ENCODE data around the gene NEK7.
"Not testable (repeated sequence)": the region's sequence is repeated elsewhere in the genome, so short reads cannot be mapped to it uniquely, and the experiment has no call there.

The NEK7 gene

GRCh38 chr1:198205016-198205684, 48.4 kb downstream of the NEK7 start:
- no peak for DNase-seq (ENCODE audit: low read depth in 2 of 2)

GRCh38 chr1:198206292-198206691, 49.5 kb downstream of the NEK7 start:
- DNase-seq (ENCODE audit: low read depth in 2 of 2), result no peak

- no peak for DNase-seq (ENCODE audit: low read depth in 2 of 2)
These were observed 54.9 kb downstream of the NEK7 start for GRCh38 chr1:198211696-198212095.

GRCh38 chr1:198212126-198212525, 55.3 kb downstream of the NEK7 start:
- no peak for DNase-seq (ENCODE audit: low read depth in 2 of 2)

- DNase-seq (ENCODE audit: low read depth in 2 of 2), result no peak
These were observed 55.9 kb downstream of the NEK7 start for GRCh38 chr1:198212675-198213074.

- no peak for DNase-seq (ENCODE audit: low read depth in 2 of 2)
These were observed 58.1 kb downstream of the NEK7 start for GRCh38 chr1:198214924-198215323.

GRCh38 chr1:198220428-198220827, 63.6 kb downstream of the NEK7 start:
- DNase-seq (ENCODE audit: low read depth in 2 of 2), result no peak

GRCh38 chr1:198227010-198227409, 70.2 kb downstream of the NEK7 start:
- DNase-seq (ENCODE audit: low read depth in 2 of 2), result not testable (repeated sequence)

GRCh38 chr1:198227454-198227853, 70.7 kb downstream of the NEK7 start:
- DNase-seq (ENCODE audit: low read depth in 2 of 2), result not testable (repeated sequence)

- no peak for DNase-seq (ENCODE audit: low read depth in 2 of 2)
These were observed 72.1 kb downstream of the NEK7 start for GRCh38 chr1:198228925-198229324.

GRCh38 chr1:198231779-198232178, 75.0 kb downstream of the NEK7 start:
- no peak for DNase-seq (ENCODE audit: low read depth in 2 of 2)

- DNase-seq (ENCODE audit: low read depth in 2 of 2), result no peak
These were observed 75.6 kb downstream of the NEK7 start for GRCh38 chr1:198232378-198232777.

- DNase-seq (ENCODE audit: low read depth in 2 of 2), result no peak
These were observed 76.3 kb downstream of the NEK7 start for GRCh38 chr1:198232940-198233675.

GRCh38 chr1:198234520-198235251, 77.9 kb downstream of the NEK7 start:
- no peak for DNase-seq (ENCODE audit: low read depth in 2 of 2)

- DNase-seq (ENCODE audit: low read depth in 2 of 2), result no peak
These were observed 81.3 kb downstream of the NEK7 start for GRCh38 chr1:198238121-198238520.

GRCh38 chr1:198241553-198241952, 84.8 kb downstream of the NEK7 start:
- DNase-seq (ENCODE audit: low read depth in 2 of 2), result no peak

GRCh38 chr1:198244772-198245171, 88.0 kb downstream of the NEK7 start:
- no peak for DNase-seq (ENCODE audit: low read depth in 2 of 2)

GRCh38 chr1:198245379-198245778, 88.6 kb downstream of the NEK7 start:
- DNase-seq (ENCODE audit: low read depth in 2 of 2), result no peak

GRCh38 chr1:198246337-198246736, 89.5 kb downstream of the NEK7 start:
- no peak for DNase-seq (ENCODE audit: low read depth in 2 of 2)

GRCh38 chr1:198253259-198253658, 96.5 kb downstream of the NEK7 start:
- no peak for DNase-seq (ENCODE audit: low read depth in 2 of 2)

GRCh38 chr1:198253668-198254067, 96.9 kb downstream of the NEK7 start:
- no peak for DNase-seq (ENCODE audit: low read depth in 2 of 2)

GRCh38 chr1:198254521-198254920, 97.7 kb downstream of the NEK7 start:
- DNase-seq (ENCODE audit: low read depth in 2 of 2), result no peak

GRCh38 chr1:198254948-198255347, 98.2 kb downstream of the NEK7 start:
- no peak for DNase-seq (ENCODE audit: low read depth in 2 of 2)
